Kidney epithelial cell (primary cell): ENCODE measurements around the gene NOXA1. TPM values are rescaled to one million over a fixed set of nuclear protein-coding genes. Genes with fewer than 3 reads are reported as not detected.
"Not testable (repeated sequence)": the region's sequence is repeated elsewhere in the genome, so short reads cannot be mapped to it uniquely, and the experiment has no call there.

Experiments used
- DNase-seq: peaks from one replicate; pipeline ENCODE4 v3.0.0-alpha.2; 2010; ENCODE audit warnings: low read depth
- H3K27me3 ChIP-seq: 2 replicates; pipeline ENCODE4 v1.6.0; 2011; ENCODE audit warnings: low read length; ENCODE audit not compliant: control insufficient read depth, insufficient read depth
- H3K36me3 ChIP-seq: 2 replicates; pipeline ENCODE4 v1.5.1; 2011; ENCODE audit warnings: low read length; ENCODE audit not compliant: control insufficient read depth, insufficient read depth
- H3K4me3 ChIP-seq: 2 replicates; pipeline ENCODE4 v1.5.1; 2011; ENCODE audit warnings: low read depth, mild to moderate bottlenecking, control low read depth, low read length
- total RNA-seq: library from RNA; depleted of rRNA; stranded (reverse); fragments of >200 nt; gene quantifications from 2 replicates; pipeline ENCODE4 v1.2.3, GENCODE V29; 2015
- TF ChIP-seq, protein P1 (sequence below): IDR thresholded peaks from 2 replicates; pipeline ENCODE4 v1.5.1; 2011; ENCODE audit warnings: mild to moderate bottlenecking, moderate library complexity, low read length, control low read depth, inconsistent platforms; ENCODE audit not compliant: insufficient read depth, poor library complexity, severe bottlenecking

The NOXA1 gene
- total RNA-seq, 1 donor from 2014 or later, result 0.84 TPM

DNA sequence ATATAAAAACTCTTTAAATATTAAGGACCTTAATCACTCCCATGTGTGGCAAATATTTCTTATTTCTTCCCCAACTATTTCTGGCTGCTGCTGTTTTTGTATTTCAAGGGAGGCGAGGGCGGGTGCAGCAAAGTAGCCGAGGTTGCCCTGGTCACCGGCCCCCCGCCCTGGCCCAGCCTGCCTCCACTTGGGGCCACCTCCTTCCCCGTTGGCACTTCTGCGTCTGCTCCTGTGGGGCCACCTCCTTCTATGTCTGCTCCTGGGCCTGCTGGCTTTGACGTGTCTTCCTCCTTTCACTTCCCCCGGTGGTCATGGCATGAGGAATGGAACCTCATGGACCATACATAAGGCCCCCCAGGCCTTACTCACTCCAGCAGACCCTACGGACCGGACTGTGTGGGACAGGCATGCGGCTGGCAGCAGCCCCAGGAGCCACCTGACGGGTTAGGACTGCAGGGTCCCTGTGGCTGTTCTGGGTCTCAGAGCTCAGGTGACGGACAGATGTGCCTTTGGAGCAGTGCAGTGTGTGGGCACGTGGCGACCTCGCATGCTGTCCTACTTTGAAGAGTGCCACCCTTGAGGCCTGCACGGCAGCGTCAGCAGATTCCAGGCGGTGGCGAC, 23.8 kb downstream of the NOXA1 start:
- H3K36me3 ChIP-seq, result no peaks in the 10 kb centered on the region
- no peak for DNase-seq
- H3K27me3 ChIP-seq, result peaks cover 10% of the 10 kb centered on the region
- no peak overlapping the region for H3K4me3 ChIP-seq
- TF ChIP-seq, protein P1, sequence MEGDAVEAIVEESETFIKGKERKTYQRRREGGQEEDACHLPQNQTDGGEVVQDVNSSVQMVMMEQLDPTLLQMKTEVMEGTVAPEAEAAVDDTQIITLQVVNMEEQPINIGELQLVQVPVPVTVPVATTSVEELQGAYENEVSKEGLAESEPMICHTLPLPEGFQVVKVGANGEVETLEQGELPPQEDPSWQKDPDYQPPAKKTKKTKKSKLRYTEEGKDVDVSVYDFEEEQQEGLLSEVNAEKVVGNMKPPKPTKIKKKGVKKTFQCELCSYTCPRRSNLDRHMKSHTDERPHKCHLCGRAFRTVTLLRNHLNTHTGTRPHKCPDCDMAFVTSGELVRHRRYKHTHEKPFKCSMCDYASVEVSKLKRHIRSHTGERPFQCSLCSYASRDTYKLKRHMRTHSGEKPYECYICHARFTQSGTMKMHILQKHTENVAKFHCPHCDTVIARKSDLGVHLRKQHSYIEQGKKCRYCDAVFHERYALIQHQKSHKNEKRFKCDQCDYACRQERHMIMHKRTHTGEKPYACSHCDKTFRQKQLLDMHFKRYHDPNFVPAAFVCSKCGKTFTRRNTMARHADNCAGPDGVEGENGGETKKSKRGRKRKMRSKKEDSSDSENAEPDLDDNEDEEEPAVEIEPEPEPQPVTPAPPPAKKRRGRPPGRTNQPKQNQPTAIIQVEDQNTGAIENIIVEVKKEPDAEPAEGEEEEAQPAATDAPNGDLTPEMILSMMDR, result no peak

DNA sequence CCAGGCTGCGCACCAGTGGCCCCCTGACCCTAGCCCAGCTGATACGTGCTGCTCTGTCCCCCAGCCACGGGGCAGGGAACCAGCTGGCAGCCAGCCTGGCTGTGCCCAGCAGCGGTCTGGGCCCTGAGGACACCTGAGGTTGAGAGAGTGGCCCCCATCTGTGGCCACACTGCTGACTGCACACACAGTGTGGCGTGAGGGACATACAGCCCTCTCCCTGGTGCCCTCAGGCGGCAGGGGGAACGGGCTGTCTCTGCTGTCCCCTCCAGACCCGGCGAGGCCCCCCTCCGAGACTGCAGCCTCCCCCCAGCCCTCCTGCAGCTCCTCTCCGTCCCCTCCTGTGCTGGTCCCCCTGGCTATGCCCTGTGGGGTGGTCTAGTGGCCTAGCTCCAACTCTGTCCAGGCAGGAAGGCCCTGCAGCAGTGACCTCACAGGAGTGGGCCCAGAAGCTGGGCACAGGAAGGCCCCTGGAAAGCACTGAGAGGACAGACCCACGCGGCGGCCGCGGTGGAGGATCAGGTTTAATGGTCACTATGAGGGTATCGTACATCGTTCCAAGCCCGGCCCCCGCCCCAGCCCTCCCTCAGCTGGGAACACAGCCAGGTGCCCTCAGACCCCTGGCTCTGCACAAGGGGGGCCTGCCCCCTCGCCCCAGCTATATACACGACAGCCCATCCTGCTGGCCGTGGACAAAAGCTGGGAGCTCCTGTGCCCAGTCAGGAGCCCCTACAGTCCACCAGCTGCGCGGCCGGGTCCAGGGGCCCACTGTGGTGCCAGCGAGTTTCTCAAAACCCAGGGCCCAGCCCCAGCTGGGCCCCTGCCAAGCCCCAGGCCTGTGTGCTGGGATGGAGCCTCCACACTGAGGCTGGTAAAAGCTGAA, 24.8 kb downstream of the NOXA1 start:
- no peak for DNase-seq
- no peaks in the 10 kb centered on the region for H3K36me3 ChIP-seq
- TF ChIP-seq, protein P1, result no peak
- H3K27me3 ChIP-seq, result peaks cover 9% of the 10 kb centered on the region
- H3K4me3 ChIP-seq, result no peak overlapping the region

DNA sequence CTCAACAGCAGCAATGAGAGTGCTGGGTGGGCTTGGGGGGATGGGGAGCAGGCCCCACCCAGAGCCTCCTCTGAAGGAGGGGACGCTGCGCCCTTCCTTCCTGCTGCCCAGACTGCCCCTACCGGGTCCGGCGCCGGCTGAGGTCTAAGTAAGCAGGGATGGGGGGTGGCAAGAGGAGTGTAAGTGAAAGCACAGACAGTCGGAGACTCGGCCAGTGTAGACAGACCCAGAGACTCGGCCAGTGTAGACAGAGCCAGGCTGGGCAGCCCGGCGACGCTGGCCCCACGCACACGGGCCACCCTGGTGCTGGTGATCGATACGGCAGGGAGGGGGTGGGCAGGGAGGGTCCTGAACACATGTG, 25.4 kb downstream of the NOXA1 start:
- H3K27me3 ChIP-seq, result peaks cover 9% of the 10 kb centered on the region
- no peak overlapping the region for H3K4me3 ChIP-seq
- TF ChIP-seq, protein P1, result no peak
- no peak for DNase-seq
- no peaks in the 10 kb centered on the region for H3K36me3 ChIP-seq

DNA sequence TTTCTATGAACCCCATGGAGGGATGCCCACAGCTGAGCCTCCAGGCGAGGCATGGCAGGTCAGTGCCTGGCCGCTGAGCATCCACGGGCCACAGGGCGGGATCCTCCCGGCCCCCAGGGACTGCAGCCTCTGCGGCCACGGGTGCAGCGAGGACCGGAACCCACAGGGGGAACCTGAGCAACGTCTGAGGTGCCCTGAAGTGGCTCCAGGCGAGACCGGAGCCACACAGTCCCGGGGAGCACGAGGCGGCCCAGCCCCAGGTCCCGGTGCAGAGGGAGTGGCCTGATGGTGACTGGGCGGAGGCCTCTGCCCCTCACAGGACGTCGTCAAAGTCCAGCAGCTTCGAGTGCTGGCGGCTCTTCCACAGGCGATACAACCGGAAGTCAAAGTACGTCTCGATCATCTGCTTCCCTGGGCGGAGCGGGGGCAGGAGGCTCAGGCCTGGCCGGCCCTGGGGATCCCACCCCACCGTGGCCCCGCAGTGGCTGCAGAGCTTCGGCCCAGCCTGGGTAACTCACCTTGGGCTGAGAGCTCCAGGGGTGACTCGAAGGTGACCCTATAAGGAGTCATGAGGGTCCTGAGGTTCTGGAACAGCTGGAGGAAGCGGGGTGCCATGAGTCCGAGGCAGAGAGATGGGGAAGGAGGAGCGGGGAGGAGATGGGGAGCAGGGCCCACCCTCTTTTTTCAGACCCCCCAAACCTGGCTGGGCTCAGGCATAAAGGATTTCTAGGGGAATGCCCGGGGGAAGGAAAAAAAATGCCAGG, 26.1 kb downstream of the NOXA1 start:
- Histone ChIP-seq H3K27me3 (peaks cover 9% of the 10 kb centered on the region), H3K4me3 (no peak overlapping the region), H3K36me3 (no peaks in the 10 kb centered on the region)
- DNase-seq, result no peak
- TF ChIP-seq, protein P1, result no peak

DNA sequence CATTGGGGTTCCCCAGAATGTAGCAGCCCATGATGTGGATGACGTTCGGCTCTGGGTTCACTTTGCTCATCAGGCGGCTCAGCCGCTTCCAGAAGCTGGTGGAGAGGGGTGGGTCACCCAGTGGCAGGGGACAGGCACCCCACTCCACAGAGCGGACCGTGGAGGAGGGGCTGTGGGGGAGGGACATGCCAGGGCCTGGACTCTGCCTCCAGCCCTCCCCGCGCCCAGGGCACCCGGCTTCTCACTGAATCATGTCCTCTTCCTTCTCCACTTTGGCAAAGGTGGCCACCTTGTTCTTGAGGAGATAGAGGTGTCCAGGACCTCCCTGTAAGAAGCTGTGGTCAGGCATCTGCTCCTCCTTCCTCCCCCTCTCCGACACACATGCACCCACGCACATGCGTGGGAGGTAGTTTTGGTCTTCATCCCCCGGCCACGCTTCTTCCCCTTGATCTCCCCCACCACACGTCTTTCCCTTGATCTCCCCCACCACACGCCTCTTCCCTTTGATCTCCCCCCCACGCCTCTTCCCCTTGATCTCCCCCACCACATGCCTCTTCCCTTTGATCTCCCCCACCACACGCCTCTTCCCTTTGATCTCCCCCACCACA, 26.8 kb downstream of the NOXA1 start:
- peaks cover 9% of the 10 kb centered on the region for H3K27me3 ChIP-seq
- no peak overlapping the region for H3K4me3 ChIP-seq
- DNase-seq, result no peak
- TF ChIP-seq, protein P1, result no peak
- no peaks in the 10 kb centered on the region for H3K36me3 ChIP-seq

DNA sequence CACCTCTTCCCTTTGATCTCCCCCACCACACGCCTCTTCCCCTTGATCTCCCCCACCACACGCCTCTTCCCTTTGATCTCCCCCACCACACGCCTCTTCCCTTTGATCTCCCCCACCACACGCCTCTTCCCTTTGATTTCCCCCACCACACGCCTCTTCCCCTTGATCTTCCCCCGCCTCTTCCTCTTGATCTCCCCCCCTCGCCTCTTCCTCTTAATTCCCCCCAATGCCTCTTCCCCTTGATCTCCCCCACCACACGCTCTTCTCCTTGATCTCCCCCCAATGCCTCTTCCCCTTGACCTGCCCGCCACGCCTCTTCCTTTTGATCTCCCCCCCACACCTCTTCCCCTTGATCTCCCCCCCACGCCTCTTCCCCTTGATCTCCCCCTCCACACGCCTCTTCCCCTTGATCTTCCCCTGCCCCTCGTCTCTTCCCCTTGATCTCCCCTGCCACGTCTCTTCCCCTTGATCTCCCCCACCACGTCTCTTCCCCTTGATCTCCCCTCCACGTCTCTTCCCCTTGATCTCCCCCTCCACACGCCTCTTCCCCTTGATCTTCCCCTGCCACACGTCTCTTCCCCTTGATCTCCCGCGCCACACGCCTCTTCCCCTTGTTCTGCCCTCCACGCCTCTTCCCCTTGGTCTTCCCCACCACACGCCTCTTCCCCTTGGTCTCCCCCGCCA, 27.5 kb downstream of the NOXA1 start:
- H3K4me3 ChIP-seq, H3K36me3 ChIP-seq, H3K27me3 ChIP-seq, DNase-seq: not testable (repeated sequence)

DNA sequence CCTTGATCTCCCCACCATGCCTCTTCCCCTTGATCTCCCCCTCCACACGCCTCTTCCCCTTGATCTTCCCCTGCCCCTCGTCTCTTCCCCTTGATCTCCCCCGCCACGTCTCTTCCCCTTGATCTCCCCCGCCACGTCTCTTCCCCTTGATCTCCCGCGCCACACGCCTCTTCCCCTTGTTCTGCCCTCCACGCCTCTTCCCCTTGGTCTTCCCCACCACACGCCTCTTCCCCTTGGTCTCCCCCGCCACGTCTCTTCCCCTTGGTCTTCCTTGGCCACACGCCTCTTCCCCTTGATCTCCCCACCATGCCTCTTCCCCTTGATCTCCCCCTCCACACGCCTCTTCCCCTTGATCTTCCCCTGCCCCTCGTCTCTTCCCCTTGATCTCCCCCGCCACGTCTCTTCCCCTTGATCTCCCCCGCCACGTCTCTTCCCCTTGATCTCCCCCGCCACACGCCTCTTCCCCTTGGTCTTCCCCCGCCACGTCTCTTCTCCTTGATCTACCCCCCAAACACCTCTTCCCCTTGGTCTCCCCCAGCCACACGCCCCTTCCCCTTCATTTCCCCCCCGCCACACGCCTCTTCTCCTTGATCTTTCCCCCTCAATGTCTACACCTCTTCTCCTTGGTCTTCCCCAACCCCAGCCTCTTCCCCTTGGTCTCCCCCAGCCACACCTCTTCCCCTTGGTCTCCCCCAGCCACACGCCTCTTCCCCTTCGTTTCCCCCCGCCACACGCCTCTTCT, 28.2 kb downstream of the NOXA1 start:
- DNase-seq, H3K36me3 ChIP-seq, H3K27me3 ChIP-seq, H3K4me3 ChIP-seq: not testable (repeated sequence)
